Kidney epithelial cell (primary cell): ENCODE measurements around the gene JADE1. TPM values are rescaled to one million over a fixed set of nuclear protein-coding genes. Genes with fewer than 3 reads are reported as not detected.

Source experiments
- DNase-seq: peaks from one replicate; pipeline ENCODE4 v3.0.0-alpha.2; 2010; ENCODE audit warnings: low read depth
- H3K27me3 ChIP-seq: 2 replicates; pipeline ENCODE4 v1.6.0; 2011; ENCODE audit warnings: low read length; ENCODE audit not compliant: control insufficient read depth, insufficient read depth
- H3K36me3 ChIP-seq: 2 replicates; pipeline ENCODE4 v1.5.1; 2011; ENCODE audit warnings: low read length; ENCODE audit not compliant: control insufficient read depth, insufficient read depth
- H3K4me3 ChIP-seq: 2 replicates; pipeline ENCODE4 v1.5.1; 2011; ENCODE audit warnings: low read depth, mild to moderate bottlenecking, control low read depth, low read length
- total RNA-seq: library from RNA; depleted of rRNA; stranded (reverse); fragments of >200 nt; gene quantifications from 2 replicates; pipeline ENCODE4 v1.2.3, GENCODE V29; 2015
- TF ChIP-seq, protein P1 (sequence below): IDR thresholded peaks from 2 replicates; pipeline ENCODE4 v1.5.1; 2011; ENCODE audit warnings: mild to moderate bottlenecking, moderate library complexity, low read length, control low read depth, inconsistent platforms; ENCODE audit not compliant: insufficient read depth, poor library complexity, severe bottlenecking

The JADE1 gene
- total RNA-seq = 16.1 and 16.9 TPM in 2 replicates

DNA sequence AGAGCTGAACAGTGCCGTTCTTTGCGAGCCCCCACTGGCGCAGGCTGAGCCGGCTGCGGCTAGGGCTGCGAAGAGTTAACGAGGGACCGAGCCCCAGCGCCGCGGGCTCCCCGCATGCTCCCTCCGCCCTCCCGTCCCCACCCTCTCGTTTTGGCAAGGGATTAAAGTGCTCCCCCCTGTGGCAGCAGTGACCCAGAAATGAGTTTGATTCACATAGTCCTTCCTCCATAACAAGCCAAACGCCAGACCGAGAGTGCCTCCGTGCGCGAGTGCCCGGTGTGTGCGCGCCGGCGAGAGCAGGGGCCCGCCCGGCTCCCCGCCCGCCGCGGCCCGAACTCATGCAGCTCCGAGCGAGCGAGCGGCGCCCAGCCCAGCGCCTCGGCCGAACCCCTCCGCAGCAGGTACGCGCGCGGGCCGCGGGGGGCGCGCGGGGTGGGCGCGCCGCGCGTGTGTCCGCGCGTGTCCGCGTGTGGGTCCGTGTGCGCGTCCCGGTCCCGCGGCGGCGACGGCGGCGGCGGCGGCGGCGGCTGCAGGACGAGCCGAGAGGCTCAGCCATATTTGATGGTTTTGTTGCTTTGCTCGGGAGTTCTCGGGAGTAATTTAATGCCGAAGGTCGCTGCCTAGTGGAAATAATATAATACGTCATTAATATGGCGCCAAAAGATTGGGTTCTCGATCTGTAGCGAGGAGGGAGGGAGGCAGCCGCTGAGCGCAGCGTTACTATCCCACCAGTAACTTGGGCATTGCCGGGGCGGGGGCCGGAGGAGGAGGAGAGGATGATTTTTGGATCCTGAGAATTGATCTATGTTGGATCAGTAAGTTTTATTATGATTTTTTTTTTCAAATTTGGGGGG, at the start of gene JADE1:
Gene JADE1 (plus strand): TSS at position 224 of the 854 bp plus-strand sequence. CDS start 22,059 bp downstream, outside the sequence.
- no peaks in the 10 kb centered on the region for H3K36me3 ChIP-seq
- TF ChIP-seq, protein P1, sequence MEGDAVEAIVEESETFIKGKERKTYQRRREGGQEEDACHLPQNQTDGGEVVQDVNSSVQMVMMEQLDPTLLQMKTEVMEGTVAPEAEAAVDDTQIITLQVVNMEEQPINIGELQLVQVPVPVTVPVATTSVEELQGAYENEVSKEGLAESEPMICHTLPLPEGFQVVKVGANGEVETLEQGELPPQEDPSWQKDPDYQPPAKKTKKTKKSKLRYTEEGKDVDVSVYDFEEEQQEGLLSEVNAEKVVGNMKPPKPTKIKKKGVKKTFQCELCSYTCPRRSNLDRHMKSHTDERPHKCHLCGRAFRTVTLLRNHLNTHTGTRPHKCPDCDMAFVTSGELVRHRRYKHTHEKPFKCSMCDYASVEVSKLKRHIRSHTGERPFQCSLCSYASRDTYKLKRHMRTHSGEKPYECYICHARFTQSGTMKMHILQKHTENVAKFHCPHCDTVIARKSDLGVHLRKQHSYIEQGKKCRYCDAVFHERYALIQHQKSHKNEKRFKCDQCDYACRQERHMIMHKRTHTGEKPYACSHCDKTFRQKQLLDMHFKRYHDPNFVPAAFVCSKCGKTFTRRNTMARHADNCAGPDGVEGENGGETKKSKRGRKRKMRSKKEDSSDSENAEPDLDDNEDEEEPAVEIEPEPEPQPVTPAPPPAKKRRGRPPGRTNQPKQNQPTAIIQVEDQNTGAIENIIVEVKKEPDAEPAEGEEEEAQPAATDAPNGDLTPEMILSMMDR = peak; percentile 73
- no peaks in the 10 kb centered on the region for H3K27me3 ChIP-seq
- H3K4me3 ChIP-seq = peak within 1 kb of the TSS; percentile 53
- DNase-seq = peak; percentile 71

- Histone ChIP-seq H3K4me3 (no peak overlapping the region), H3K27me3 (no peaks in the 10 kb centered on the region), H3K36me3 (no peaks in the 10 kb centered on the region)
- TF ChIP-seq, protein P1 = no peak
- DNase-seq = no peak
Observed at GRCh38 chr4:128766781-128767180, 42.7 kb upstream of the JADE1 start.

DNA sequence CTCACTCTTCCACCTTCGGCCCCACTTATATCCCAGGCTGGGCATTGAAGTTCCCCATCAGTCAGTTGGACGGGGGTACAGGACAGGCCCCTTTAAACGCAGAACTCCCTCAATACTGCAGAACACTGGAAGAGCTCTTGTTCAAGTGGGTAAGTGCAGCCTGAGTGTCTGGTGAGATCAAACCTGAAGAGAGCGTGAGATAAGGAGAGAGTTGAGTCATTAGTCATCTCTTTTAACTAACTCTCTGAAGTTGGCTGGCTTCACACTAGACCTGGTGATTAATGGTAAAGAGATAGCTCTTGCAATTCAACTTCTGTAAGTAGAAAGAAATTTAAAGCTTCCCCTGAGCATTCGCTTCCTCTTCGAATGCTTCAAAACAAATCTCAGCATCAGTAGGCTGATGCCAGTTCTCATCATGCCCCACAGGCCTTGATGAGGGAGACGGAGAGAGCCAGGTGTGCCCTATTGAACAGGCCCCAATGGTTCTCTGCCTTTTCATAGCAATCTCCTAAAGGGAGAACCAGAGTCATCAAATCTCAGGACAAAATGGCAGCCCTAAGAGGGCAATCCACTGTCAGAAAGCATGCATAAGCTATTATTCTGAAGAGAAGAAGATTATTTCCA, 41.0 kb upstream of the JADE1 start:
- H3K36me3 ChIP-seq = no peaks in the 10 kb centered on the region
- no peak overlapping the region for H3K4me3 ChIP-seq
- H3K27me3 ChIP-seq = no peaks in the 10 kb centered on the region
- DNase-seq = no peak
- TF ChIP-seq, protein P1 = no peak

- no peak for DNase-seq
- TF ChIP-seq, protein P1 = no peak
- no peaks in the 10 kb centered on the region for H3K27me3 ChIP-seq
- H3K36me3 ChIP-seq = no peaks in the 10 kb centered on the region
- no peak overlapping the region for H3K4me3 ChIP-seq
Observed at GRCh38 chr4:128769011-128769410, 40.5 kb upstream of the JADE1 start.

GRCh38 chr4:128770807-128771206, 38.7 kb upstream of the JADE1 start:
- Histone ChIP-seq H3K4me3 (no peak overlapping the region), H3K27me3 (no peaks in the 10 kb centered on the region), H3K36me3 (no peaks in the 10 kb centered on the region)
- TF ChIP-seq, protein P1 = no peak
- no peak for DNase-seq
